SJSA1 (cell line): ENCODE measurements around the gene TMEM97. TPM values are rescaled to one million over a fixed set of nuclear protein-coding genes. Genes with fewer than 3 reads are reported as not detected.
A peak's percentile ranks its signal among the peaks of the same experiment; 100 is the strongest.

Experiments
- DNase-seq, 2 experiments: peaks; one replicate each; pipeline ENCODE4 v3.0.0-alpha.2; 2015 to 2020; ENCODE audit warnings: low spot score in 2 of 2, low read depth in 1 of 2
- H3K27ac ChIP-seq: fragments of 250-450 bp; sonication (Bioruptor Pico); 2 replicates; pipeline ENCODE4 v1.5.1; 2020; ENCODE audit warnings: mild to moderate bottlenecking, moderate library complexity
- H3K27me3 ChIP-seq: fragments of 250-450 bp; sonication (Bioruptor Pico); replicated peaks from 2 replicates; pipeline ENCODE4 v1.5.1; 2020; ENCODE audit warnings: mild to moderate bottlenecking, moderate library complexity
- H3K36me3 ChIP-seq: fragments of 250-450 bp; sonication (Bioruptor Pico); 2 replicates; pipeline ENCODE4 v1.5.1; 2020; ENCODE audit warnings: mild to moderate bottlenecking
- H3K4me1 ChIP-seq: fragments of 250-450 bp; sonication (Bioruptor Pico); replicated peaks from 2 replicates; pipeline ENCODE4 v1.6.1; 2021; ENCODE audit warnings: mild to moderate bottlenecking
- H3K4me3 ChIP-seq: fragments of 250-450 bp; sonication (Bioruptor Pico); 2 replicates; pipeline ENCODE4 v1.5.1; 2020; ENCODE audit warnings: mild to moderate bottlenecking
- H3K9me3 ChIP-seq: fragments of 250-450 bp; sonication (Bioruptor Pico); replicated peaks from 2 replicates; pipeline ENCODE4 v1.5.1; 2020; ENCODE audit warnings: mild to moderate bottlenecking
- total RNA-seq: library from RNA; depleted of rRNA; stranded (reverse); fragments of >200 nt; shearing (Covaris generic); gene quantifications from 2 replicates; pipeline ENCODE4 v1.2.3, GENCODE V29; 2014

The TMEM97 gene
- total RNA-seq, 1 experiment from 2014 or later: 61.5 TPM

- Histone ChIP-seq H3K4me3 (no peak overlapping the region), H3K4me1 (peaks cover 15% of the 10 kb centered on the region), H3K27ac (no peak overlapping the region), H3K36me3 (peaks cover 93% of the 10 kb centered on the region), H3K27me3 (no peaks in the 10 kb centered on the region), H3K9me3 (no peaks in the 10 kb centered on the region)
- no peak for DNase-seq
These were observed 31.3 kb downstream of the TMEM97 start for GRCh38 chr17:28350271-28350670.

GRCh38 chr17:28357061-28357900, 38.3 kb downstream of the TMEM97 start, which contains the start of gene POLDIP2:
TSS of gene POLDIP2 (minus strand) at chr17:28357527. CDS start at chr17:28357448, 79 bp downstream.
- peak within 1 kb of the TSS; percentile 73 for H3K27ac ChIP-seq
- H3K36me3 ChIP-seq: peaks cover 80% of the 10 kb centered on the region
- H3K9me3 ChIP-seq: no peaks in the 10 kb centered on the region
- H3K4me3 ChIP-seq: peak within 1 kb of the TSS; percentile 95
- H3K27me3 ChIP-seq: no peaks in the 10 kb centered on the region
- H3K4me1 ChIP-seq: peaks cover 13% of the 10 kb centered on the region
- DNase-seq: peak; percentile 86 to 95

DNA sequence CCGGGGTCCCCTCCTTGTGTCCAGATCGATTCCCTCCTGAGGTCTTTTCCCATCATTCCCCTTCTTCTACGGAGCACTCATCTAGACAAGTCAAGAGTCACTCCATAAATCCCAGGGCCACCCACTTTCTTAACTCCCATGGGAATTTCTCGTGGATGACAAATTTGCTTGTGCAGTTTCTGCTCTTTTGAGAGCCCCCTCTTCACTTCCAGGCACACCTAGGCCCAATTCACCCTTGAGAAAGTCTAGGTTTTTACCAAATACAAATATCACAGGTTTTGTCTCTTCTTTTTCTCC, 38.8 kb downstream of the TMEM97 start:
- H3K9me3 ChIP-seq: no peaks in the 10 kb centered on the region
- H3K27me3 ChIP-seq: no peaks in the 10 kb centered on the region
- peak overlapping the region; percentile 73 for H3K27ac ChIP-seq
- H3K4me3 ChIP-seq: peak overlapping the region; percentile 95
- peaks cover 13% of the 10 kb centered on the region for H3K4me1 ChIP-seq
- DNase-seq: no peak
- peaks cover 74% of the 10 kb centered on the region for H3K36me3 ChIP-seq

DNA sequence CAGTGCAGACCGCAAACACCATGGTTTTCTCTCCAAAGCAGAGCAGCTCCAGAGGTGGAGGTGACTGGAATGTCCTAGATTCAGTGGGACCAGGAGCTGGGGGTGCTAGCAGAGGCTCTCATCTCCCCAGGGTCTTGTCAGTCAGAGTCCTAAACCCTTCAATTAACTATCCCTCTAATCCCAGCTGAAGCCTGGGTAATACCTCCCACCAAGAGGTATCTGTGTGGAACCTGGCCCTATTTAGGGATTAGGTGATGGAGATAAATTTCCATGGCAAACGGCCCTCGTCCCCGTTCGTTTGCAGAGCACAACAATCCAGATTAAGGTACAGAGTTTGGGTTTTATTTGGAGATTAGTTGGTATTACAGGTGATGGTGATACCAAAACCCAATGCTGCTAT, 44.2 kb downstream of the TMEM97 start:
- no peak for DNase-seq
- H3K4me1 ChIP-seq: peaks cover 3% of the 10 kb centered on the region; the same call in 1 of the 2 replicates
- H3K4me3 ChIP-seq: no peak overlapping the region
- no peaks in the 10 kb centered on the region for H3K9me3 ChIP-seq
- H3K27me3 ChIP-seq: no peaks in the 10 kb centered on the region
- H3K36me3 ChIP-seq: peaks cover 34% of the 10 kb centered on the region
- no peak overlapping the region for H3K27ac ChIP-seq

- no peak overlapping the region for H3K27ac ChIP-seq
- no peaks in the 10 kb centered on the region for H3K27me3 ChIP-seq
- H3K36me3 ChIP-seq: peaks cover 32% of the 10 kb centered on the region
- H3K9me3 ChIP-seq: no peaks in the 10 kb centered on the region
- H3K4me3 ChIP-seq: no peak overlapping the region
- DNase-seq: no peak
- no peaks in the 10 kb centered on the region for H3K4me1 ChIP-seq
These were observed 45.0 kb downstream of the TMEM97 start for GRCh38 chr17:28363776-28364650.

GRCh38 chr17:28364665-28365363, 45.8 kb downstream of the TMEM97 start, which contains the start of gene SEBOX:
TSS of gene SEBOX (minus strand) at chr17:28365199. CDS start at chr17:28365151, 48 bp downstream.
- no peaks in the 10 kb centered on the region for H3K4me1 ChIP-seq

DNA sequence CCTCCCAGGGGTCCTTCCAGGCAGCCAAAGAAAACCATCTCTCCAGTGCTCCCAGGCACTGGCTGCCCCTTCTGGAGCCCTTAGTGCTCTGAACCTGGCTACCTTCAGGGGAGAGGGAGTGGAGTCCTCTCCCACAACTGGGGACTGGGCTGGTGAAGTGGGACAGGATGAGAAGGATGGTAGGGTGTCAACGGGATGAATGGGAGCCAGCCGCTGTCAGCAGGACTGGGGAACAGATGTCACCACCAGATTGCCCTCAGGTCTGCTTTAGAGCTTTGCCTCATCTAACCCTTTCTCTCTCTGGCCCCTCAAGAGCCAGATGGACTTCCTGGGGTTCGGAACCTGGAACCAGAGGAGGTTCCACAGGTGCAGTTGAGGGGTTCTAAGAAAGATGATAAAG, 46.5 kb downstream of the TMEM97 start:
- Histone ChIP-seq H3K36me3 (peaks cover 17% of the 10 kb centered on the region), H3K27me3 (no peaks in the 10 kb centered on the region), H3K27ac (no peak overlapping the region), H3K4me3 (no peak overlapping the region), H3K4me1 (no peaks in the 10 kb centered on the region), H3K9me3 (no peaks in the 10 kb centered on the region)
- no peak for DNase-seq

More at GRCh38 chr17:28364665-28365363, 45.8 kb downstream of the TMEM97 start, which contains the start of gene SEBOX:
- Histone ChIP-seq H3K4me3 (no peak within 1 kb of the TSS), H3K27ac (no peak within 1 kb of the TSS), H3K36me3 (peaks cover 24% of the 10 kb centered on the region), H3K27me3 (no peaks in the 10 kb centered on the region), H3K9me3 (no peaks in the 10 kb centered on the region)
- no peak for DNase-seq

DNA sequence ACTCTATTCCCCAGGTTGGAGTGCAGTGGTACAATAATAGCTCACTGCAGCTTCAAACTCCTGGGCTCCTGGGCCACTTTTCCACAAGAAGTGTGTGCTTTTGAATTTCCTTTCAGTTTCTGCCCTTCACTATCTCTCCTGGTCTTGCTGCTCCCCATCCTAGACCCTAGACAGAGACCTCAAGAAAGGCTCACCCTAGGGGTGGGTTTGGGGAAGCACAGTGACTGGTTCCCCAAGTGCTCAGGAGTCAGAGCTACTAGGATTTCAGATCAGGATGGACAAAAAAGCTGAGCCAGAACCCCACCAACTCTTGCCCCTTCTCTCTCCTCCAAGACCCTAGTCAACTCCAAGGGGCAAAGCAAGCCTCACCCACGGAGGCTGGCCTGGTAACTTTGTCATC, 47.6 kb downstream of the TMEM97 start:
- Histone ChIP-seq H3K27me3 (no peaks in the 10 kb centered on the region), H3K27ac (no peak overlapping the region), H3K36me3 (peaks cover 6% of the 10 kb centered on the region), H3K4me1 (peaks cover 6% of the 10 kb centered on the region), H3K4me3 (no peak overlapping the region), H3K9me3 (no peaks in the 10 kb centered on the region)
- no peak for DNase-seq

- peaks cover 18% of the 10 kb centered on the region for H3K4me1 ChIP-seq
- no peak overlapping the region for H3K27ac ChIP-seq
- H3K4me3 ChIP-seq: no peak overlapping the region
- H3K36me3 ChIP-seq: peaks cover 6% of the 10 kb centered on the region
- no peaks in the 10 kb centered on the region for H3K27me3 ChIP-seq
- H3K9me3 ChIP-seq: no peaks in the 10 kb centered on the region
- no peak for DNase-seq
These were observed 48.8 kb downstream of the TMEM97 start for GRCh38 chr17:28367641-28368305.

DNA sequence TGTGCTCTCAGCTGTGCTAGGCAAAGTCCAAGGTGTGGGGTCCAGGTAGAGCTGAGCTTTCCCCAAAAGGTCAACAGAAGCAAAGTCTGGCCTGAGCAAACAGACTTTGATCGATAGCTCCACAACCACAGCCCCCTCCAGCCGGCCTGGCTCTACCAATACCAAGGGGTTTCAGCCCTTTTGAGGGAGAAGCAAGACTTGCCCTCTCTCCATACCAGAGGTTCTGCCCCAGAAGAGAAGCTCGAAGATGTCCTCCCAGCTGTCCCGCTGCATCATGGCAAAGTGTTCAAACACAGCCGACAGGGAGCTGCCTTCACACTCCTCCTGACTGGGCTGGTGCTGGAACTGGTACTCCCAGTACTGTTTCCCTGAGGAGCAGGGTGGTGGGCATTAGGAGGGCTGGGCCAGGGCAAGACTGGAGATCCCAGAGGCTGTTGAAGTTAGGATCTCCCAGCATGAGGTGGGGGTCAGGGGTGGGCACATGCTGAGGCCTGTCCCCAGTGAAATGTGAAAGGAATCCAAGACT, 49.4 kb downstream of the TMEM97 start:
- Histone ChIP-seq H3K27me3 (no peaks in the 10 kb centered on the region), H3K36me3 (peaks cover 6% of the 10 kb centered on the region; the same call in 1 of the 2 replicates), H3K27ac (no peak overlapping the region), H3K9me3 (no peaks in the 10 kb centered on the region), H3K4me3 (no peak overlapping the region), H3K4me1 (peaks cover 24% of the 10 kb centered on the region)
- DNase-seq: no peak

DNA sequence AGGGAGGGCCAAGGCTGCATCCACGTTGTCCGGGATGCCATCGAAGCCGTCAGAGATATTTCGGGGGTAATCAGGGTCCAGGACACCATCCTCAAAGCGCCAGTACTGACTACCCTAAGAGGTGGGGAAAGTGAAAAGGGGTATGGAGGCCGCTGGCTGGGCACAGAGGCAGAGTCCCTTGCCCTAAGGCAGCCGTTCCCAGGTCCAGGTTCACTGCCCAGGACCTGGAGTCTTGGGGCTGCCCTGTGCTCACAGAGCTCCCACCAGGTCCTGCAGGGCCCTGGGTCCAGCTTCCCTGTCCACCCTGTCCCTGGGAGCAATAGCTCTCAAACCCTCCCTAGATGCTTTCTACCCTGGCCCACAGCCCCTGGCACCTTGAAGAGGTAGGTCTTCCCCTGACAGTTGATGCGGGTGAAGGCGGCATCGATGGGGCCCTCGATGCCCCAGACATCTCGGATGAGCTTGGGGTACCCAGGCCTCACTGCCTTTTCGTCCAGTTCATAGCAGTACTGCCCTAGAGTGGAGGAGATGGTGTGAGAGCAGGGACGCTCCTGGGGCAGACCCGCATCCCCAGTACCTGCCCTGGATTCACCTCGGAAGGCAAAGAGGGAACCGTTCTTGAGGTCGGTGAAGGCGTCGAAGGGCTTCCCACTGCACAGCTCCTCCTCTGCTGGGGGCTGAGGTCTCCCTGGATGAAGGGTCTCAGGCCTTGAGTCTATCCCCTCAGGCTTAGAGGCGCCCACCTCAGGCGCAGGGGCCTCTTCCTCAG, 50.1 kb downstream of the TMEM97 start:
- H3K4me3 ChIP-seq: no peak overlapping the region
- H3K27ac ChIP-seq: no peak overlapping the region
- no peaks in the 10 kb centered on the region for H3K9me3 ChIP-seq
- H3K36me3 ChIP-seq: 0 out of 2 replicates have a peak, but pooled peaks cover 6% of the 10 kb centered on the region
- H3K4me1 ChIP-seq: peaks cover 24% of the 10 kb centered on the region
- H3K27me3 ChIP-seq: no peaks in the 10 kb centered on the region
- no peak for DNase-seq

GRCh38 chr17:28369684-28370034, 50.7 kb downstream of the TMEM97 start:
- no peak overlapping the region for H3K27ac ChIP-seq
- peaks cover 24% of the 10 kb centered on the region for H3K4me1 ChIP-seq
- 0 out of 2 replicates have a peak, but pooled peaks cover 6% of the 10 kb centered on the region for H3K36me3 ChIP-seq
- H3K4me3 ChIP-seq: no peak overlapping the region
- H3K9me3 ChIP-seq: no peaks in the 10 kb centered on the region
- H3K27me3 ChIP-seq: no peaks in the 10 kb centered on the region
- DNase-seq: no peak
